ENCODE data around the gene FBN1.

GRCh38 chr15:48419896-48420295 lies 225.6 kb downstream of the FBN1 start:
- TF ChIP-seq CTCF (conservative IDR thresholded peaks at IDR 0.05 in 1 of 2, IDR thresholded peaks at IDR 0.05 in 1 of 2; ENCODE audit: extremely low read depth in 1 of 2, insufficient read depth in 1 of 2, low read depth in 1 of 2, low read length in 2 of 2) (no peak), EZH2 (IDR thresholded peaks at IDR 0.05; ENCODE audit: borderline replicate concordance, low read length) (no peak)

Data from mammary epithelial cell (primary cell).